Activated CD4-positive, alpha-beta T cell treated with anti-CD3 and anti-CD28 coated beads for 24 hours (primary cell): ENCODE data around the gene DND1.
"Not testable (repeated sequence)": the region's sequence is repeated elsewhere in the genome, so short reads cannot be mapped to it uniquely, and the experiment has no call there.

Source experiments
- DNase-seq, 2 donors: peaks; one replicate each; pipeline ENCODE4 v3.0.0-alpha.2; 2020; ENCODE audit warnings: low read depth in 2 of 2

The DND1 gene

DNA sequence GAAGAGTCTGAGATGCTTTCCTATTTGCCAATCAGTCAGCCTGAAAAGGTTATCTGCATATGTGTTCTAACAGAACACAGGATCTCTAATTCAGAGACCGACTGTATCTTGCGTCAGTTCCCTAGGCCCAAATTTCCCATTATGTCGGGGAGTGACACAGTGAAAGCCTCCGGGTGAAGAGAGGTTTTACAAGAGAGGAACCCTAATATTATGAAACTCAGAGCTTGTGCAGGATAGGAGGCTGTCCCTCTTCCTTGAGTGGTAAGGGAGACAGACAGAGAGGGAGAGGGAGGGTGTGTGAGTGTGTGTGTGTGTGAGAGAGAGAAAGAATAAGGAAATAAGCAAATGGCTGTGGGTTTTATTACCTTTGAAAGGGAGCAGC, 42.3 kb downstream of the DND1 start:
- DNase-seq = no peak

DNA sequence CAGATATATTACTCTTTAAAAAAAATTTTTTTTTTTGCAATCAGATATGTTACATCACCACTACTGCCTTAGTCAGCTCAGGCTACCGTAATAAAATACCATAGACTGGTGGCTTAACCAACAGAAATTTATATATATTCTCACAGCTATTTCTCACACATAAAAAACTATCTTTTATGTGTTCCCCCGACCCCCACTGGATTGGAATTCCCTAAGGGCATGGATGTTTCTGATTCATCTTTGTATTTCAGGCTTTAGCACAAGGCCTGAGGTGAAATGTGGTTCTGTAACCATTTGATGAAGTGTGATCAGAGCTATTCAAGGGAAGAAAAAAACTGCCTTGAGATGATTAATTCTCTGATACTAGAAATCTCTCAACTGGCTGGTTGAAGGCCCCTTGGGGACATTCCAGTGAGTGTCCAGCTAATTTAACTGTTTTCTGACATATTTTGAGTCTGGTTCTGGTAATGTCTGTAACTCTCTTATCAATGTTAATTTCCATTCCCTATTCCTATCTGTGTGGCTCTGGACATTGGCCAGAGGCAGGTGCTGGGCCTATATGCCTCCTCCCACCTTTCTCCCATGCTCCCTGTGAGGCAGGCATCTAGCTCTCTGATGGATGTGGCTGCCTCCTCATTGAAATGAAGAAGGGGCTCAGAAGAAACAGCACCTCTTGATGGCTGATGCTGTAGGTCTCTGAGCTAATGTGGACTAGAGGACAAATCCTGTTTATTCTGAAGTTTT, 42.9 kb downstream of the DND1 start:
- no peak for DNase-seq

DNA sequence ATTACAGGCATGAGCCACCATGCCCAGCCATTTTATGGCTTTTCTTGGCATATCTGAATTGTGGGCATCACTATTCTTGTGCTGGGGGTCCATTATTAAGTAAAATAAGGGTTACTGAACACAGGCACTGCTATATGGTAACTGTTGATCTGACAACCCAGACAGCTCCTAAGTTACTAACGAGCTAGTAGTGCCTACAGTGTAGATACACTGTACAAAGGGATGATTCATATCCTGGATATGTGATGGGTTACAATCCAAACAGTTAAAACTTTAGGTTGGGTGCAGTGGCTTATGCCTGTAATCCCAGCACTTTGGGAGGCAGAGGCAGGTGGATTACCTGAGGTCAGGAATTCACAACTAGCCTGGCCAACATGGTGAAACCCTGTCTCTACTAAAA, 44.7 kb downstream of the DND1 start:
- no peak for DNase-seq

DNA sequence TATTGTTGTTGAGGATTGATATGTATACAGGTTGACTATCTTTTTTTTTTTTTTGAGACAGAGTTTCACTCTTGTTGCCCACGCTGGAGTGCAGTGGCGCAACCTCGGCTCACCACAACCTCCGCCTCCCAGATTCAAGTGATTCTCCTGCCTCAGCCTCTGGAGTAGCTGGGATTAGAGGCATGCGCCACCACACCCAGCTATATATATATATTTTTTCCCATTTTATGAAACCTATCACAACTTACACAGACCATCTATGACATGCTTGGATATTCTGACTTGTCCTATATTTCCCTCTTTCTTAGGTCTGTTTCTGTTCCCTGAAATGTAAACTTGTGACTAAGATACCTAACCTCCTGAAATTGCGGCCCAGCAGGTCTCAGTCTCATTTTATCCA, 45.4 kb downstream of the DND1 start:
- no peak for DNase-seq

DNA sequence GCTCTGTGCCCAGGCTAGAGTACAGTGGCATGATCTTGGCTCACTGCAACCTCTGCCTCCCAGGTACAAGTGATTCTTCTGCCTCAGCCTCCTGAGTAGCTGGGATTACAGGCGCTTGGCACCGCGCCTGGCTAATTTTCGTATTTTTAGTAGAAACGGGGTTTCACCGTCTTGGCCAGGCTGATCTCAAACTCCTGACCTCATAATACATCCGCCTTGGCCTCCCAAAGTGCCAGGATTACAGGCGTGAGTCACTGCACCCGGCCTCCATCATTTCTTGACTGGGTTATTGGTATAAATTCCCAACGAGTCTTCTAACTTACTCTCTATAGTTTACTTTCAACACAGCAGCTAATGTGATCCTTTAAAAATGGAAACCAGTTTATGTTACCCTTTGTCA, 48.5 kb downstream of the DND1 start:
- not testable (repeated sequence) for DNase-seq

DNA sequence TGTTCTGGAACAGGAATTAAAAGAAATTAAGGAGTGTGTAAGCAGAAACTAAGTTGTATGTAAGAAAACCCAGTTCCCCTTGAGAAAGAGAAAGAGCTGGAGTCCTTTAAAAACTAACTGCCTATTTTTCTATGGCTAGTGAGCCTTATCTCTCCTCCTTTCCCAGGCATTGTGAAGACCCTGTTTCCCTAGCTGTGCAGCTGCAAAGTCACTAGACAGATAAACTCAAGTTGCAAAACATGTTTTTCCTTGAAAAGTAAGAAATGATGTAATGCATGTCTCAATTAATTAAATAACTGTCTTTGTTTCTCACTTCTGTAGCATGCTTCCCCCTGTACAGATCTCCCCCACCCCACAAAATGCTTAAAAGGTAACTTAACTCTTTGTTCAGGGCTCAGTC, 50.3 kb downstream of the DND1 start:
- DNase-seq = not testable (repeated sequence)

DNA sequence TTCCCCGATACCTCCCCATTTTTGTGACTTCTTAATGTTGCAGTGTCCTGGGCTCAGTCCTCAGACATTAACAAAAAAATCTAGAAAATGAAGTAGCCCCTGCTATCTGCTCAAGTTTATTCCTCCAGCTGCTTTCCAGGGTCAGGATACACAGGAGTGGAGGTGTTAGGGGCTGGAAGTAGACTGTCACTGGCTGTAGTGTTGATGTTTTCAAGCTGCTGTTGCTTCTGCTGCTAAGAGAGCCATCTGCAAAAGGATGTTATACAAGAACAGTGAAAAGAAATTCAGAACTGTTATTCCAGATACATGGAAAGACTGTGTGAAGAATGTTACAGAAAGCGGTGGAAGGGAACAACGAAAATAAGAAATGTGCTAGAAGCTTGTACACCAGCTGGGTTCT, 51.1 kb downstream of the DND1 start:
- no peak for DNase-seq
